ENCODE results near the gene GJB3.
"Not testable (repeated sequence)": the region's sequence is repeated elsewhere in the genome, so short reads cannot be mapped to it uniquely, and the experiment has no call there.

The GJB3 gene

DNA sequence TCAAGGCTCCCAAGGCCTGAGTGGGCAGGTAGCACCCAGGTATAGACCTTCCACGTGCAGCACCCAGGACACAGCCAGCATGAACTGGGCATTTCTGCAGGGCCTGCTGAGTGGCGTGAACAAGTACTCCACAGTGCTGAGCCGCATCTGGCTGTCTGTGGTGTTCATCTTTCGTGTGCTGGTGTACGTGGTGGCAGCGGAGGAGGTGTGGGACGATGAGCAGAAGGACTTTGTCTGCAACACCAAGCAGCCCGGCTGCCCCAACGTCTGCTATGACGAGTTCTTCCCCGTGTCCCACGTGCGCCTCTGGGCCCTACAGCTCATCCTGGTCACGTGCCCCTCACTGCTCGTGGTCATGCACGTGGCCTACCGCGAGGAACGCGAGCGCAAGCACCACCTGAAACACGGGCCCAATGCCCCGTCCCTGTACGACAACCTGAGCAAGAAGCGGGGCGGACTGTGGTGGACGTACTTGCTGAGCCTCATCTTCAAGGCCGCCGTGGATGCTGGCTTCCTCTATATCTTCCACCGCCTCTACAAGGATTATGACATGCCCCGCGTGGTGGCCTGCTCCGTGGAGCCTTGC, 19.7 kb upstream of the GJB3 start:
- no peak for DNase-seq (ENCODE audit: low spot score)

DNA sequence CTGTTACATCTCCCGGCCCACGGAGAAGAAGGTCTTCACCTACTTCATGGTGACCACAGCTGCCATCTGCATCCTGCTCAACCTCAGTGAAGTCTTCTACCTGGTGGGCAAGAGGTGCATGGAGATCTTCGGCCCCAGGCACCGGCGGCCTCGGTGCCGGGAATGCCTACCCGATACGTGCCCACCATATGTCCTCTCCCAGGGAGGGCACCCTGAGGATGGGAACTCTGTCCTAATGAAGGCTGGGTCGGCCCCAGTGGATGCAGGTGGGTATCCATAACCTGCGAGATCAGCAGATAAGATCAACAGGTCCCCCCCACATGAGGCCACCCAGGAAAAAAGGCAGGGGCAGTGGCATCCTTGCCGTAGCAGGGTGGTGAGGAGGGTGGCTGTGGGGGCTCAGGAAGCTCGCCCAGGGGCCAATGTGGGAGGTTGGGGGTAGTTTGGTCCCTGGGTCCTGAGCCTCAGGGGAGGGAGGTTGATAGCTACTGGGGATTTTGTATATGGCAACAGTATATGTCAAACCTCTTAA, 19.2 kb upstream of the GJB3 start:
- no peak for DNase-seq (ENCODE audit: low spot score)

GRCh38 chr1:34762474-34763141, 18.4 kb upstream of the GJB3 start:
- DNase-seq (ENCODE audit: low spot score) = no peak

DNA sequence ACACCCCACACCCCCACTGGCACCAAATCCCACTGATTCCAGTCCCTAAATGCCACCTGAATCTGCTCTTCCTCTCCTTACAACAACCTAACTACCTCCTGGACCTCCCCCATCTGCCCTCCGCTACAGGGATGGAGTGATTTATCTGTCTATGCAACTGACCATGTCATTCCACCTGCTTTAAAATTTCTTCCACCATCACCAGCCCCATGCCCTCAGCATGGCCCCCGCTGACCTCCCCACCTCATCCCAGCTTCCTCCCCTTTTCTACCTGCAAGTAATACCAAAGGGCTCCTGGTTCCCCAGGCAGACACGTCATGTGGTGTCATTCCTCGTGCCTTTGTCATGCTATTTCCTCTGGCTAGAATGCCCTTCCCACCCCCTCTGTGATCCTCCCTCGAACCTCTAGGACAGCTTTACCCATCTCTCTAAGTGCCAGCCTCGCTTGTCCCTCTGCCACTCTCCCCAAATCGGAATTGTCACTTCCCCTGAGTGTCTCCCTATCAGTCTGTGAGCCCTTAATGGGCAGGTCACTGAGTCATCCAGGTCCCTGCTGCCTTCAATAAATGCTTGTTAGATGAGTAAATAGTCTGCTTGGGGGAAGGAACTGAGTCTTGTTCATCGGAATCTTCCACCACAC, 17.8 kb upstream of the GJB3 start:
- DNase-seq (ENCODE audit: low spot score) = peak; percentile 47

DNA sequence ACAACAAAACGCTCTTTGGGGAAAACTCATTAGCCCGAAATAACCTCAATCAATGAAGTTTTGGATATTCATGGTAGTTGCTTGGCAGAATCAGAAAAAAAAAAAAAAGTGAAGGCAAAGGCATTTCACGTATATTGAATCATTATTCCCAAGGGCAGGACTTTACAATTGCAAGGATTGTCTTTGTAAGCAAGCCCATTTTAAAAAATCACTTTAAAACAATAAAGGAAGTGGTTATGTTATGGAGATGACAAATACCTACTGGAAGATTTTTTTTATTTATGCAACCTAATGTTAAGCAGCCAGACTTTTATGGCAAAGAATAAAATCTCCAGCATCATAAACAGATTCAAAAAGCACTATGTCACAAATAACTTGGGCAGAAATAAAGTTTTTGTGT, 12.2 kb upstream of the GJB3 start:
- DNase-seq (ENCODE audit: low spot score) = no peak

DNA sequence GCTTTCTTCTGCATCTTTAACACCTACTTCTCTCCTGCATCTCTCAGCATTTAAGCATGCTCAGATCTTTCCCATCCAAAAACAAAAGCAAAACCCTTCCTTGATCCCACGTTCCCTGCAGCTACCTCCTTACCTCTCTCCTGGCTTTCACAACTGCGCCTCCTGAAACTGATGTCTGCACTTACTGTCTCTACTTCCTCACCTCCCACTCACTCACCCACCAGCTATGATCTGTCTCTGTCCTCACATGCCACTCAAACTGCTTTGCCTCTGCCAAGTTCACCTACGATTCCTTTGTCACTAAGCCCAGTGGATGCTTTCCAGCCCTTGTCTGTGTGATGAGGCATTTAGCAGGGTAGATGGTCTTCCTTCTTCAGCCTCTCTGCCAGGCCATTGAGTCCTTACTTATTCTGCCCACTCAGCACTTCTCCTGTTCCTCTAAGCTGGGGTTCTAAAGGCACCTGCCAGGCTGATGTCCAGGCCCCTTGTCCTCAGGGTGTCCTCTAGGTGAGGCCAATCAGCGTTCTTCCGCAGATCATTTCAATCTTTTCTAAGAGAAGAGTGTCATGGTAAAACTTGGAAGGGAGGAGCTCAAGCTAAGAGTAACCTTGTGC, 10.0 kb upstream of the GJB3 start:
- no peak for DNase-seq (ENCODE audit: low spot score)

DNA sequence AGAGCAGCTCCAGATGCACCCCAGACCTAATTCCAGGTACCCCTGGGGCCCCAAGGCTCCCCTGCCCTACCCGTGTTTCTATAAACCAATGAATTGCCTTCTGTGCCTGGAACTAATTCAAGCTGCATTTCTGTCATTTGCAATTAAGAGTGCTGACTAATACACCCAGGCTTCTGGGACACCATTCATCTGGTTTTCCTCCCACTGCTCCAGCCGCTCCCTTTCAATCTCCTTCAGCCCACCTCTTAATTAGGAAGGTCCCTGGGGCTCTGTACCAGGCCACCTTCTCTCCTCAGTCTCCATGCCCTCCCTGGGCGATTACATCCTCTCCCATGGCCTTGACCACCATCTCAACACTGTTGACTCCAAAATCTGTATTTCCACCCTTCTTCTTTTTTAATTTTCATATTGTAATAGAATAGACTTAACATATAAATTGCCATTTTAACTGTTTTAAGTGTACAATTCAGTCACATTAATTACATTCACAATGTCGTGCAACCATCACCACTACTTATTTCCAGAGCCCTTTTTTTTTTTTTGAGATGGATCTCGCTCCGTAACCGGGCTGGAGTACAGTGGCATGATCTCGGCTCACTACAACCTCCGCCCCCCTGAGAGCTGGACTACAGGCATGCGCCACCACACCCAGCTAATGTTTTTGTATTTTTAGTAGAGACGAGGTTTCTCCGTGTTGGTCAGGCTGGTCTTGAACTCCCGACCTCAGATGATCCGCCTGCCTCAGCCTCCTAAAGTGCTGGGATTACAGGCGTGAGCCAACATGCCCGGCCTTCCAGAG, 9.2 kb upstream of the GJB3 start:
- DNase-seq (ENCODE audit: low spot score) = no peak

- not testable (repeated sequence) for DNase-seq (ENCODE audit: low spot score)
These were observed 7.9 kb upstream of the GJB3 start for GRCh38 chr1:34773114-34773513.

GRCh38 chr1:34774957-34775356, 6.1 kb upstream of the GJB3 start:
- no peak for DNase-seq (ENCODE audit: low spot score)

- no peak for DNase-seq (ENCODE audit: low spot score)
These were observed 4.1 kb upstream of the GJB3 start for GRCh38 chr1:34776911-34777310.

DNA sequence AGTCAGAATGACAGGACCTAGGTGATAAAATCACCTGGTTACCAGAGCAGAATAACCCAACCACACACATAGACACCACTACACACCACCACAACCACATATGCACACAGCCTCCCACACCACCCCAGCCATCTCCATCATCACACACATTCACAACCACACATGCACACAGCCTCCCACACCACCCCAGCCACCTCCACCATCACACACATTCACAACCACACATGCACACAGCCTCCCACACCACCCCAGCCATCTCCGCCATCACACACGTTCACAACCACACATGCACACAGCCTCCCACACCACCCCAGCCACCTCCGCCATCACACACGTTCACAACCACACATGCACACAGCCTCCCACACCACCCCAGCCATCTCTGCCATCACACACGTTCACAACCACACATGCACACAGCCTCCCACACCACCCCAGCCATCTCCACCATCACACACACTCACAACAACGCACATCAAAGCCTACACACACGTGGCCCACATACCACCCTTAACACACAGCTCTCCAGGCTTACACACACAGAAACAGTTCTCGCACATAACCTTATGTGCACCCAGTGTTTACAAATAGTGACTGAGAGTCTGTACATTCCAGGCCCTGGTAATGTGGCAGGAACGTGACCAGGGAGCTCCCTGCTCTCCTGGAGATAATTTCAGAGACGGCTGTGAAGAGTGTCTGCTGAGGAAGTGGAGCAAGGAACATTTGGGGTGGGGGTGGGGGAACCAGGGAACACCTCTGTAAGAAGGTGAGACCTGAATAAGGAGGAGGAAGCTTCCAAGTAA, 3.3 kb upstream of the GJB3 start:
- DNase-seq (ENCODE audit: low spot score) = no peak

DNA sequence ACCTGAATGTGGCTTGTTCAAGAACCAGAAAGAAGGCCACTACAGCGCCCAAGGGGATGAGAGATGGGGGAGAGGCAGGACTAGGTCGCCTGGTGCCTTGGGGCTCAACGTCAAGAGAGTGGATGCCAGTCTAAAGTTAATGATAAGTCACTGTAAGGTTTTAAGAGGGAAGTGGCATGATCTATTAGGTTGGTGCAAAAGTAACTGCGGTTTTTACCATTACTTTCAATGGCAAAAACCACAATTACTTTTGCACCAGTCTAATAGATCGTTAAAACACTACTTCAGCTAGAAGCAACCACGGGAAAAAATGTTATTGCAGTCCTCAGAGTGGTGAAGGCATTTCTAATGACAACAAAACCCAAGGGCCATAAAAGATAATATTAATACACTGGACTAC, 2.6 kb upstream of the GJB3 start:
- no peak for DNase-seq (ENCODE audit: low spot score)

DNA sequence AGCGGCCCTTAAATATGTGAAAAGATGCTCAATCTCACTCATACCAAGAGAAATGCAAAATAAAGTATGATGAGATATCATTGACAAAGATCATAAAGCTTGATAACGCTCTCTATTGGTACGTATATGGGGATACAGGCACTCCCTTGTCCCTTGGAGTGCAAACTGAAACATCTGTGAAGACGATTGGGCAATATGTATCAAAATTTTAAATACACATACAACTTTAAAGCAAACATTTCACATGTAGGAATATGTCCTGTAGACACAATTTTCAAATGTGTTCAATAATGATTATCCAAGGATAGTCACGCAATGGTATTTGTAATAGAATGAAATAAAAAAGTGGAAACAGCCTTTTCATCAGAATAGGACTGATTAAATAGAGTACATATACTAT, 2.0 kb upstream of the GJB3 start:
- DNase-seq (ENCODE audit: low spot score) = no peak

GRCh38 chr1:34779526-34779925, 1.5 kb upstream of the GJB3 start:
- no peak for DNase-seq (ENCODE audit: low spot score)

DNA sequence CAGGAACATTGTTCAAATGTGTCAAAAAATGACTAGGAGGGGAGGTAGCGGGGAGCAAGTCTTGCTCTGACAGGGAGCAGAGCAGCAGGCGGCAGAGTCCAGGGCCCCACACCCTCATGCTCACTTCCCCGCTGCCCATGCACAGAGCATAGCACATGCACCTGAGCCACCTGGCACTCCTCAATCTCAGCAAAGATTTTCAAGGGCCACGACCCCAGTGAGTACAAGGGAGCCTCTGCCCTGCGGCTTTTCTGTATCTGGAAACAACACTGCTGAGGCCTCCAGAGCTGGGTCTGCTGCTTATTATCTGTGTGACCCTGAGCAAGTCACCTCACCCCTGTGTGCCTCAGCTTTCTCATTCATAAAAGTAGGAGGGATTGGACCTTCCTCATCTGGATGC, 1.1 kb upstream of the GJB3 start:
- no peak for DNase-seq (ENCODE audit: low spot score)

- DNase-seq (ENCODE audit: low spot score) = no peak
These were observed 486 bp upstream of the GJB3 start for GRCh38 chr1:34780528-34780927.

- no peak for DNase-seq (ENCODE audit: low spot score)
These were observed 904 bp downstream of the GJB3 start for GRCh38 chr1:34781844-34782391.

- DNase-seq (ENCODE audit: low spot score) = no peak
These were observed 3.8 kb downstream of the GJB3 start for GRCh38 chr1:34784751-34785221.

DNA sequence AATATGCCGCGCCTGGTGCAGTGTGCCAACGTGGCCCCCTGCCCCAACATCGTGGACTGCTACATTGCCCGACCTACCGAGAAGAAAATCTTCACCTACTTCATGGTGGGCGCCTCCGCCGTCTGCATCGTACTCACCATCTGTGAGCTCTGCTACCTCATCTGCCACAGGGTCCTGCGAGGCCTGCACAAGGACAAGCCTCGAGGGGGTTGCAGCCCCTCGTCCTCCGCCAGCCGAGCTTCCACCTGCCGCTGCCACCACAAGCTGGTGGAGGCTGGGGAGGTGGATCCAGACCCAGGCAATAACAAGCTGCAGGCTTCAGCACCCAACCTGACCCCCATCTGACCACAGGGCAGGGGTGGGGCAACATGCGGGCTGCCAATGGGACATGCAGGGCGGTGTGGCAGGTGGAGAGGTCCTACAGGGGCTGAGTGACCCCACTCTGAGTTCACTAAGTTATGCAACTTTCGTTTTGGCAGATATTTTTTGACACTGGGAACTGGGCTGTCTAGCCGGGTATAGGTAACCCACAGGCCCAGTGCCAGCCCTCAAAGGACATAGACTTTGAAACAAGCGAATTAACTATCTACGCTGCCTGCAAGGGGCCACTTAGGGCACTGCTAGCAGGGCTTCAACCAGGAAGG, 4.3 kb downstream of the GJB3 start:
- no peak for DNase-seq (ENCODE audit: low spot score)

DNA sequence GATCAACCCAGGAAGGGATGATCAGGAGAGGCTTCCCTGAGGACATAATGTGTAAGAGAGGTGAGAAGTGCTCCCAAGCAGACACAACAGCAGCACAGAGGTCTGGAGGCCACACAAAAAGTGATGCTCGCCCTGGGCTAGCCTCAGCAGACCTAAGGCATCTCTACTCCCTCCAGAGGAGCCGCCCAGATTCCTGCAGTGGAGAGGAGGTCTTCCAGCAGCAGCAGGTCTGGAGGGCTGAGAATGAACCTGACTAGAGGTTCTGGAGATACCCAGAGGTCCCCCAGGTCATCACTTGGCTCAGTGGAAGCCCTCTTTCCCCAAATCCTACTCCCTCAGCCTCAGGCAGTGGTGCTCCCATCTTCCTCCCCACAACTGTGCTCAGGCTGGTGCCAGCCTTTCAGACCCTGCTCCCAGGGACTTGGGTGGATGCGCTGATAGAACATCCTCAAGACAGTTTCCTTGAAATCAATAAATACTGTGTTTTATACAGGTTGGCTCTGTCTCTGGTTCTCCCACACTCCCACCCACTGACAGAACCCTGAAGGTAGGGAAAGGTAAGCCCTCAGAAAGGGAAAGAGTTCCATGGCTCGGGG, 5.0 kb downstream of the GJB3 start:
- no peak for DNase-seq (ENCODE audit: low spot score)
